ENCODE results near the gene ADAMTS17.

DNA sequence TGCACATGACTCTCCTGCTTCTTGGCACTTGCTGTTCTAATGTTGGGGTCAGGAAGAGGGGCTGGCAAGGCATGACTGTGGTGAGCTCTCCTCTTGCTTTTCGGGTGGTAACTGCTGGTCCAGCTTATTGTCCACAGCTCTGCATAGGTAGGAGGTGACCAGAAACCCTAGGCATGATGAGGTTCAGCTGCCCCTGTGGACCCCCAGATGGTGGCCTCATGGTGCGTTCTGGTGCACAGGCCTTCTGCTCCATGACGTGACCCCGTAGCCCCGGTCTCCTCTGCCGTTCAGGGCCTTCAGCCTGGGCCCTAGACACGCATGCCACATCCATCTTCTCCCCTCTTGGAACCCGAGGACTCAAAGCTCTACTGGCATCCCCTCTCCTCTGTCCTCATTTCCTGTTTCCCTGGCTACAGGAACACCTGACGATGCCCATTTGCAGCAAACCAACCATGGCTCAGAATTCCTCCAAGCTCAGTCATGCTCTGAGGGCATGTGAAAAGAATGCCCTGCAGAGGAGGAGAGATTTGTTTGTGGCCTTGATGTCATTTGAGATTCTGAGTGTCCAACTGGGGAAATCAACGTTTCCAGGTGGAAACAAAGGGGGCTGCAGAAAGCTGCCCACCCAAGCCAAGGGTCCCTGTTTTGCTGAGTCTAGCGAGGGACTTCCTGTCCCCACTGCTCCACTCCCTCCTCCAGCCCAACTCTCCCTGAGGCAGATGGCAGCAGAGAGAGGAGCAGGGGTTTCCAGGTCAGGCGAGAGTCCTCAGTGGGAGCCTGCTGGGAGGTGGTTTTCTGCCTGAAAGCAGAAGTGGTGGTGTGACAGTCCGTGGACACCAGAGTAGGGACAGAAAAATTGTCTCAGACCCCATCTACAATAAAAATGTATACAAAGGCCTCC, 409.8 kb downstream of the ADAMTS17 start:
- no peak for TF ChIP-seq YY1 (IDR thresholded peaks at IDR 0.05; ENCODE audit: extremely low read depth, insufficient replicate concordance, low read depth, low read length)
- TF ChIP-seq SIN3A (IDR thresholded peaks at IDR 0.05; ENCODE audit: low read depth), result no peak
- TF ChIP-seq TCF7L2 (IDR thresholded peaks at IDR 0.05; ENCODE audit: borderline replicate concordance, extremely low read depth, insufficient read depth, insufficient read length), result no peak
- TF ChIP-seq, protein P1, sequence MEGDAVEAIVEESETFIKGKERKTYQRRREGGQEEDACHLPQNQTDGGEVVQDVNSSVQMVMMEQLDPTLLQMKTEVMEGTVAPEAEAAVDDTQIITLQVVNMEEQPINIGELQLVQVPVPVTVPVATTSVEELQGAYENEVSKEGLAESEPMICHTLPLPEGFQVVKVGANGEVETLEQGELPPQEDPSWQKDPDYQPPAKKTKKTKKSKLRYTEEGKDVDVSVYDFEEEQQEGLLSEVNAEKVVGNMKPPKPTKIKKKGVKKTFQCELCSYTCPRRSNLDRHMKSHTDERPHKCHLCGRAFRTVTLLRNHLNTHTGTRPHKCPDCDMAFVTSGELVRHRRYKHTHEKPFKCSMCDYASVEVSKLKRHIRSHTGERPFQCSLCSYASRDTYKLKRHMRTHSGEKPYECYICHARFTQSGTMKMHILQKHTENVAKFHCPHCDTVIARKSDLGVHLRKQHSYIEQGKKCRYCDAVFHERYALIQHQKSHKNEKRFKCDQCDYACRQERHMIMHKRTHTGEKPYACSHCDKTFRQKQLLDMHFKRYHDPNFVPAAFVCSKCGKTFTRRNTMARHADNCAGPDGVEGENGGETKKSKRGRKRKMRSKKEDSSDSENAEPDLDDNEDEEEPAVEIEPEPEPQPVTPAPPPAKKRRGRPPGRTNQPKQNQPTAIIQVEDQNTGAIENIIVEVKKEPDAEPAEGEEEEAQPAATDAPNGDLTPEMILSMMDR (IDR thresholded peaks at IDR 0.05 in 2 of 3, conservative IDR thresholded peaks at IDR 0.05 in 1 of 3; ENCODE audit: borderline replicate concordance in 1 of 3, insufficient read depth in 1 of 3, low read depth in 2 of 3, low read length in 2 of 3), result no peak
- no peak for TF ChIP-seq FOSL1 (IDR thresholded peaks at IDR 0.05; ENCODE audit: low read depth)
- no peak for TF ChIP-seq EZH2 (IDR thresholded peaks at IDR 0.05)
- no peak for TF ChIP-seq POLR2A (IDR thresholded peaks at IDR 0.05; ENCODE audit: borderline replicate concordance, extremely low read depth, insufficient read depth, insufficient read length)
- TF ChIP-seq ELF1 (IDR thresholded peaks at IDR 0.05; ENCODE audit: borderline replicate concordance, low read depth), result no peak
- TF ChIP-seq, protein P2, sequence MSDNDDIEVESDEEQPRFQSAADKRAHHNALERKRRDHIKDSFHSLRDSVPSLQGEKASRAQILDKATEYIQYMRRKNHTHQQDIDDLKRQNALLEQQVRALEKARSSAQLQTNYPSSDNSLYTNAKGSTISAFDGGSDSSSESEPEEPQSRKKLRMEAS (IDR thresholded peaks at IDR 0.05), result no peak
- TF ChIP-seq EGR1 (IDR thresholded peaks at IDR 0.05; ENCODE audit: low read depth), result no peak
- TF ChIP-seq, protein P3, sequence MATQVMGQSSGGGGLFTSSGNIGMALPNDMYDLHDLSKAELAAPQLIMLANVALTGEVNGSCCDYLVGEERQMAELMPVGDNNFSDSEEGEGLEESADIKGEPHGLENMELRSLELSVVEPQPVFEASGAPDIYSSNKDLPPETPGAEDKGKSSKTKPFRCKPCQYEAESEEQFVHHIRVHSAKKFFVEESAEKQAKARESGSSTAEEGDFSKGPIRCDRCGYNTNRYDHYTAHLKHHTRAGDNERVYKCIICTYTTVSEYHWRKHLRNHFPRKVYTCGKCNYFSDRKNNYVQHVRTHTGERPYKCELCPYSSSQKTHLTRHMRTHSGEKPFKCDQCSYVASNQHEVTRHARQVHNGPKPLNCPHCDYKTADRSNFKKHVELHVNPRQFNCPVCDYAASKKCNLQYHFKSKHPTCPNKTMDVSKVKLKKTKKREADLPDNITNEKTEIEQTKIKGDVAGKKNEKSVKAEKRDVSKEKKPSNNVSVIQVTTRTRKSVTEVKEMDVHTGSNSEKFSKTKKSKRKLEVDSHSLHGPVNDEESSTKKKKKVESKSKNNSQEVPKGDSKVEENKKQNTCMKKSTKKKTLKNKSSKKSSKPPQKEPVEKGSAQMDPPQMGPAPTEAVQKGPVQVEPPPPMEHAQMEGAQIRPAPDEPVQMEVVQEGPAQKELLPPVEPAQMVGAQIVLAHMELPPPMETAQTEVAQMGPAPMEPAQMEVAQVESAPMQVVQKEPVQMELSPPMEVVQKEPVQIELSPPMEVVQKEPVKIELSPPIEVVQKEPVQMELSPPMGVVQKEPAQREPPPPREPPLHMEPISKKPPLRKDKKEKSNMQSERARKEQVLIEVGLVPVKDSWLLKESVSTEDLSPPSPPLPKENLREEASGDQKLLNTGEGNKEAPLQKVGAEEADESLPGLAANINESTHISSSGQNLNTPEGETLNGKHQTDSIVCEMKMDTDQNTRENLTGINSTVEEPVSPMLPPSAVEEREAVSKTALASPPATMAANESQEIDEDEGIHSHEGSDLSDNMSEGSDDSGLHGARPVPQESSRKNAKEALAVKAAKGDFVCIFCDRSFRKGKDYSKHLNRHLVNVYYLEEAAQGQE (IDR thresholded peaks at IDR 0.05; ENCODE audit: low read depth), result no peak
- TF ChIP-seq, protein P4, sequence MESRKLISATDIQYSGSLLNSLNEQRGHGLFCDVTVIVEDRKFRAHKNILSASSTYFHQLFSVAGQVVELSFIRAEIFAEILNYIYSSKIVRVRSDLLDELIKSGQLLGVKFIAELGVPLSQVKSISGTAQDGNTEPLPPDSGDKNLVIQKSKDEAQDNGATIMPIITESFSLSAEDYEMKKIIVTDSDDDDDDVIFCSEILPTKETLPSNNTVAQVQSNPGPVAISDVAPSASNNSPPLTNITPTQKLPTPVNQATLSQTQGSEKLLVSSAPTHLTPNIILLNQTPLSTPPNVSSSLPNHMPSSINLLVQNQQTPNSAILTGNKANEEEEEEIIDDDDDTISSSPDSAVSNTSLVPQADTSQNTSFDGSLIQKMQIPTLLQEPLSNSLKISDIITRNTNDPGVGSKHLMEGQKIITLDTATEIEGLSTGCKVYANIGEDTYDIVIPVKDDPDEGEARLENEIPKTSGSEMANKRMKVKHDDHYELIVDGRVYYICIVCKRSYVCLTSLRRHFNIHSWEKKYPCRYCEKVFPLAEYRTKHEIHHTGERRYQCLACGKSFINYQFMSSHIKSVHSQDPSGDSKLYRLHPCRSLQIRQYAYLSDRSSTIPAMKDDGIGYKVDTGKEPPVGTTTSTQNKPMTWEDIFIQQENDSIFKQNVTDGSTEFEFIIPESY (IDR thresholded peaks at IDR 0.05; ENCODE audit: extremely low read depth, insufficient replicate concordance, low read length), result no peak

Measured in HCT116 (cell line).